ENCODE measurements around the gene TCAF1.
"Not testable (repeated sequence)": the region's sequence is repeated elsewhere in the genome, so short reads cannot be mapped to it uniquely, and the experiment has no call there.

TCAF1 gene

GRCh38 chr7:143824295-143825135 is 77.5 kb downstream of the TCAF1 start:
- H3K79me2 ChIP-seq (ENCODE audit: low read length); H3F3A ChIP-seq (ENCODE audit: insufficient read depth, low read length); DNase-seq; H3K4me1 ChIP-seq (ENCODE audit: low read length); H3K4me3 ChIP-seq (ENCODE audit: low read length); H3K9ac ChIP-seq (ENCODE audit: low read length); H4K20me1 ChIP-seq (ENCODE audit: insufficient read depth, low read length); H3K27ac ChIP-seq (ENCODE audit: low read length); H3K9me2 ChIP-seq (replicated peaks; ENCODE audit: insufficient read depth, low read length); H2AFZ ChIP-seq (ENCODE audit: low read length); H3K4me2 ChIP-seq (ENCODE audit: low read depth, low read length); H3K27me3 ChIP-seq (replicated peaks; ENCODE audit: insufficient read depth, low read length); H3K9me3 ChIP-seq (replicated peaks; ENCODE audit: insufficient read depth, low read length); H3K36me3 ChIP-seq (replicated peaks; ENCODE audit: insufficient read depth, low read length): not testable (repeated sequence)

- not testable (repeated sequence) for H3K27ac ChIP-seq (ENCODE audit: low read length); H3K4me2 ChIP-seq (ENCODE audit: low read depth, low read length)
Measured at GRCh38 chr7:143823634-143824294, 78.2 kb downstream of the TCAF1 start.

GRCh38 chr7:143821392-143822277 is 80.3 kb downstream of the TCAF1 start:
- H3K4me3 ChIP-seq (ENCODE audit: low read length); H3K36me3 ChIP-seq (replicated peaks; ENCODE audit: insufficient read depth, low read length); H3K9ac ChIP-seq (ENCODE audit: low read length); H4K20me1 ChIP-seq (ENCODE audit: insufficient read depth, low read length); H3K27me3 ChIP-seq (replicated peaks; ENCODE audit: insufficient read depth, low read length); H3K9me3 ChIP-seq (replicated peaks; ENCODE audit: insufficient read depth, low read length); H3F3A ChIP-seq (ENCODE audit: insufficient read depth, low read length); H3K27ac ChIP-seq (ENCODE audit: low read length); H3K4me1 ChIP-seq (ENCODE audit: low read length); H3K79me2 ChIP-seq (ENCODE audit: low read length); DNase-seq; H2AFZ ChIP-seq (ENCODE audit: low read length); H3K4me2 ChIP-seq (ENCODE audit: low read depth, low read length); H3K9me2 ChIP-seq (replicated peaks; ENCODE audit: insufficient read depth, low read length): not testable (repeated sequence)

More at GRCh38 chr7:143823634-143824294, 78.2 kb downstream of the TCAF1 start:
- H3K27me3 ChIP-seq (replicated peaks; ENCODE audit: insufficient read depth, low read length); H3K36me3 ChIP-seq (replicated peaks; ENCODE audit: insufficient read depth, low read length); H3K4me3 ChIP-seq (ENCODE audit: low read length); DNase-seq; H3K4me1 ChIP-seq (ENCODE audit: low read length); H3F3A ChIP-seq (ENCODE audit: insufficient read depth, low read length); H3K9me3 ChIP-seq (replicated peaks; ENCODE audit: insufficient read depth, low read length); H3K9me2 ChIP-seq (replicated peaks; ENCODE audit: insufficient read depth, low read length); H4K20me1 ChIP-seq (ENCODE audit: insufficient read depth, low read length); H3K79me2 ChIP-seq (ENCODE audit: low read length); H3K9ac ChIP-seq (ENCODE audit: low read length); H2AFZ ChIP-seq (ENCODE audit: low read length): not testable (repeated sequence)

- H3K36me3 ChIP-seq (replicated peaks; ENCODE audit: insufficient read depth, low read length); H4K20me1 ChIP-seq (ENCODE audit: insufficient read depth, low read length); H3K27ac ChIP-seq (ENCODE audit: low read length); H3K4me2 ChIP-seq (ENCODE audit: low read depth, low read length); H3F3A ChIP-seq (ENCODE audit: insufficient read depth, low read length); H3K4me3 ChIP-seq (ENCODE audit: low read length); DNase-seq; H2AFZ ChIP-seq (ENCODE audit: low read length); H3K27me3 ChIP-seq (replicated peaks; ENCODE audit: insufficient read depth, low read length); H3K79me2 ChIP-seq (ENCODE audit: low read length); H3K9ac ChIP-seq (ENCODE audit: low read length); H3K4me1 ChIP-seq (ENCODE audit: low read length); H3K9me3 ChIP-seq (replicated peaks; ENCODE audit: insufficient read depth, low read length); H3K9me2 ChIP-seq (replicated peaks; ENCODE audit: insufficient read depth, low read length): not testable (repeated sequence)
Measured at GRCh38 chr7:143817873-143818272, 84.1 kb downstream of the TCAF1 start.

- H3K9me2 ChIP-seq (replicated peaks; ENCODE audit: insufficient read depth, low read length); H4K20me1 ChIP-seq (ENCODE audit: insufficient read depth, low read length); H3K27ac ChIP-seq (ENCODE audit: low read length); H3K4me2 ChIP-seq (ENCODE audit: low read depth, low read length); DNase-seq; H3F3A ChIP-seq (ENCODE audit: insufficient read depth, low read length); H3K9me3 ChIP-seq (replicated peaks; ENCODE audit: insufficient read depth, low read length); H3K4me3 ChIP-seq (ENCODE audit: low read length); H3K36me3 ChIP-seq (replicated peaks; ENCODE audit: insufficient read depth, low read length); H3K9ac ChIP-seq (ENCODE audit: low read length); H3K27me3 ChIP-seq (replicated peaks; ENCODE audit: insufficient read depth, low read length); H3K4me1 ChIP-seq (ENCODE audit: low read length); H3K79me2 ChIP-seq (ENCODE audit: low read length); H2AFZ ChIP-seq (ENCODE audit: low read length): not testable (repeated sequence)
Measured at GRCh38 chr7:143816471-143817133, 85.4 kb downstream of the TCAF1 start.

- H3K79me2 ChIP-seq (ENCODE audit: low read length); H3K9me2 ChIP-seq (replicated peaks; ENCODE audit: insufficient read depth, low read length); H3K4me3 ChIP-seq (ENCODE audit: low read length); H3K9me3 ChIP-seq (replicated peaks; ENCODE audit: insufficient read depth, low read length); H3K9ac ChIP-seq (ENCODE audit: low read length); H3K4me1 ChIP-seq (ENCODE audit: low read length); H2AFZ ChIP-seq (ENCODE audit: low read length); H3K4me2 ChIP-seq (ENCODE audit: low read depth, low read length); H3K27ac ChIP-seq (ENCODE audit: low read length); DNase-seq; H3K27me3 ChIP-seq (replicated peaks; ENCODE audit: insufficient read depth, low read length); H4K20me1 ChIP-seq (ENCODE audit: insufficient read depth, low read length); H3F3A ChIP-seq (ENCODE audit: insufficient read depth, low read length); H3K36me3 ChIP-seq (replicated peaks; ENCODE audit: insufficient read depth, low read length): not testable (repeated sequence)
Measured at GRCh38 chr7:143810639-143811038, 91.3 kb downstream of the TCAF1 start.

- H3K9me2 ChIP-seq (replicated peaks; ENCODE audit: insufficient read depth, low read length); H3K4me1 ChIP-seq (ENCODE audit: low read length); H3K79me2 ChIP-seq (ENCODE audit: low read length); H2AFZ ChIP-seq (ENCODE audit: low read length); H3K9ac ChIP-seq (ENCODE audit: low read length); H3K27ac ChIP-seq (ENCODE audit: low read length); H3K4me2 ChIP-seq (ENCODE audit: low read depth, low read length); H3K4me3 ChIP-seq (ENCODE audit: low read length); H3F3A ChIP-seq (ENCODE audit: insufficient read depth, low read length); DNase-seq; H3K36me3 ChIP-seq (replicated peaks; ENCODE audit: insufficient read depth, low read length); H3K9me3 ChIP-seq (replicated peaks; ENCODE audit: insufficient read depth, low read length); H3K27me3 ChIP-seq (replicated peaks; ENCODE audit: insufficient read depth, low read length); H4K20me1 ChIP-seq (ENCODE audit: insufficient read depth, low read length): not testable (repeated sequence)
Measured at GRCh38 chr7:143806664-143807071, 95.3 kb downstream of the TCAF1 start.
